Stimulated activated naive B cell treated with anti-CD40 and anti-IgM and Interleukin-4, amounts not matched to agents 10 μg/mL and 1 μg/mL and 100 μg/mL, for 72 hours (primary cell): ENCODE data around the gene DSCAML1.

ENCODE experiments used
- ATAC-seq, 2 donors: fragments of 150-1000 bp; cut with Tn5 transposase; replicated peaks; 2 replicates each; pipeline ENCODE4 v1.10.0; 2021; ENCODE audit warnings: moderate library complexity in 1 of 2
- DNase-seq: peaks from one replicate; pipeline ENCODE4 v3.0.0; 2021
- H3K27ac Mint-ChIP-seq: one replicate; pipeline ENCODE4 v1.8.0; 2022; ENCODE audit warnings: mild to moderate bottlenecking, mixed read lengths
- H3K27me3 Mint-ChIP-seq, 2 donors: one replicate each; pipeline ENCODE4 v1.8.0; 2022; ENCODE audit warnings: mixed read lengths in 2 of 2
- H3K36me3 Mint-ChIP-seq, 2 donors: one replicate each; pipeline ENCODE4 v1.8.0; 2022; ENCODE audit warnings: mixed read lengths in 2 of 2, mild to moderate bottlenecking in 1 of 2
- H3K4me1 Mint-ChIP-seq, 2 donors: one replicate each; pipeline ENCODE4 v1.8.0; 2022; ENCODE audit warnings: mixed read lengths in 2 of 2, mild to moderate bottlenecking in 1 of 2
- H3K4me3 Mint-ChIP-seq, 2 donors: one replicate each; pipeline ENCODE4 v1.8.0; 2022; ENCODE audit warnings: mild to moderate bottlenecking in 2 of 2, mixed read lengths in 2 of 2, moderate library complexity in 1 of 2
- H3K9me3 Mint-ChIP-seq, 2 donors: one replicate each; pipeline ENCODE4 v1.8.0; 2022; ENCODE audit warnings: mixed read lengths in 2 of 2, mild to moderate bottlenecking in 1 of 2

The DSCAML1 gene

GRCh38 chr11:117427356-117427874 lies 369.6 kb downstream of the DSCAML1 start:
- peaks cover 13 to 27% of the 10 kb centered on the region in 2 donors for H3K27me3 Mint-ChIP-seq
- no peak overlapping the region for H3K27ac Mint-ChIP-seq
- DNase-seq (no peak), ATAC-seq (no peak)
- H3K4me3 Mint-ChIP-seq = no peak overlapping the region
- H3K36me3 Mint-ChIP-seq = peaks cover 0 to 3% of the 10 kb centered on the region in 2 donors
- peaks cover 4 to 13% of the 10 kb centered on the region in 2 donors for H3K4me1 Mint-ChIP-seq
- H3K9me3 Mint-ChIP-seq = no peaks in the 10 kb centered on the region

GRCh38 chr11:117426941-117427340 lies 370.1 kb downstream of the DSCAML1 start:
- Mint-ChIP-seq H3K4me3 (no peak overlapping the region), H3K9me3 (no peaks in the 10 kb centered on the region), H3K36me3 (no peaks in the 10 kb centered on the region), H3K27me3 (peaks cover 13 to 27% of the 10 kb centered on the region in 2 donors), H3K4me1 (peaks cover 4 to 13% of the 10 kb centered on the region in 2 donors), H3K27ac (no peak overlapping the region)
- DNase-seq (no peak), ATAC-seq (no peak)

GRCh38 chr11:117426297-117426685 lies 370.7 kb downstream of the DSCAML1 start:
- Mint-ChIP-seq H3K27me3 (peaks cover 13 to 27% of the 10 kb centered on the region in 2 donors), H3K36me3 (no peaks in the 10 kb centered on the region), H3K27ac (no peak overlapping the region), H3K9me3 (no peaks in the 10 kb centered on the region), H3K4me1 (peaks cover 4 to 13% of the 10 kb centered on the region in 2 donors), H3K4me3 (no peak overlapping the region)
- DNase-seq (peak; percentile 50), ATAC-seq (peak; percentile 73 to 75)

GRCh38 chr11:117425679-117426296 lies 371.2 kb downstream of the DSCAML1 start:
- peaks cover 13 to 27% of the 10 kb centered on the region in 2 donors for H3K27me3 Mint-ChIP-seq
- no peak for DNase-seq
- H3K36me3 Mint-ChIP-seq = no peaks in the 10 kb centered on the region
- no peaks in the 10 kb centered on the region for H3K9me3 Mint-ChIP-seq
- ATAC-seq = no peak
- H3K4me1 Mint-ChIP-seq = peaks cover 4 to 13% of the 10 kb centered on the region in 2 donors
- H3K4me3 Mint-ChIP-seq = no peak overlapping the region
- no peak overlapping the region for H3K27ac Mint-ChIP-seq

- Mint-ChIP-seq H3K27ac (peak overlapping the region; percentile 2), H3K27me3 (peaks cover 13 to 27% of the 10 kb centered on the region in 2 donors), H3K36me3 (no peaks in the 10 kb centered on the region), H3K4me1 (peaks cover 4 to 13% of the 10 kb centered on the region in 2 donors), H3K9me3 (no peaks in the 10 kb centered on the region), H3K4me3 (no peak overlapping the region)
- ATAC-seq (no peak), DNase-seq (no peak)
Observed at GRCh38 chr11:117424781-117425180, 372.2 kb downstream of the DSCAML1 start.

GRCh38 chr11:117423046-117423575 lies 373.9 kb downstream of the DSCAML1 start:
- Mint-ChIP-seq H3K36me3 (no peaks in the 10 kb centered on the region), H3K9me3 (no peaks in the 10 kb centered on the region), H3K27me3 (peaks cover 13 to 27% of the 10 kb centered on the region in 2 donors), H3K4me3 (no peak overlapping the region), H3K27ac (no peak overlapping the region), H3K4me1 (peaks cover 4 to 13% of the 10 kb centered on the region in 2 donors)
- ATAC-seq (no peak), DNase-seq (no peak)

GRCh38 chr11:117421476-117421875 lies 375.5 kb downstream of the DSCAML1 start:
- H3K27ac Mint-ChIP-seq = no peak overlapping the region
- H3K4me1 Mint-ChIP-seq = peaks cover 3 to 6% of the 10 kb centered on the region in 2 donors
- ATAC-seq (no peak), DNase-seq (no peak)
- no peaks in the 10 kb centered on the region for H3K9me3 Mint-ChIP-seq
- no peaks in the 10 kb centered on the region for H3K36me3 Mint-ChIP-seq
- no peak overlapping the region for H3K4me3 Mint-ChIP-seq
- H3K27me3 Mint-ChIP-seq = peaks cover 15 to 30% of the 10 kb centered on the region in 2 donors

GRCh38 chr11:117421041-117421440 lies 376.0 kb downstream of the DSCAML1 start:
- no peaks in the 10 kb centered on the region for H3K36me3 Mint-ChIP-seq
- H3K4me1 Mint-ChIP-seq = peaks cover 2 to 3% of the 10 kb centered on the region in 2 donors
- no peak overlapping the region for H3K27ac Mint-ChIP-seq
- H3K4me3 Mint-ChIP-seq = no peak overlapping the region
- H3K9me3 Mint-ChIP-seq = no peaks in the 10 kb centered on the region
- ATAC-seq = no peak
- peaks cover 13 to 26% of the 10 kb centered on the region in 2 donors for H3K27me3 Mint-ChIP-seq
- no peak for DNase-seq

GRCh38 chr11:117420598-117420997 lies 376.4 kb downstream of the DSCAML1 start:
- Mint-ChIP-seq H3K4me3 (no peak overlapping the region), H3K4me1 (peaks cover 0 to 5% of the 10 kb centered on the region in 2 donors), H3K9me3 (no peaks in the 10 kb centered on the region), H3K27ac (no peak overlapping the region), H3K27me3 (peaks cover 9 to 22% of the 10 kb centered on the region in 2 donors), H3K36me3 (no peaks in the 10 kb centered on the region)
- ATAC-seq (no peak), DNase-seq (no peak)

- Mint-ChIP-seq H3K27ac (no peak overlapping the region), H3K36me3 (no peaks in the 10 kb centered on the region), H3K27me3 (peaks cover 8 to 21% of the 10 kb centered on the region in 2 donors), H3K4me3 (no peak overlapping the region), H3K9me3 (no peaks in the 10 kb centered on the region), H3K4me1 (peaks cover 0 to 5% of the 10 kb centered on the region in 2 donors)
- DNase-seq = no peak
- no peak for ATAC-seq
Observed at GRCh38 chr11:117420143-117420485, 376.9 kb downstream of the DSCAML1 start.

- H3K4me3 Mint-ChIP-seq = no peak overlapping the region
- no peaks in the 10 kb centered on the region for H3K36me3 Mint-ChIP-seq
- H3K4me1 Mint-ChIP-seq = peaks cover 0 to 2% of the 10 kb centered on the region in 2 donors
- no peak for ATAC-seq
- DNase-seq = no peak
- H3K27ac Mint-ChIP-seq = no peak overlapping the region
- no peaks in the 10 kb centered on the region for H3K9me3 Mint-ChIP-seq
- peaks cover 8 to 16% of the 10 kb centered on the region in 2 donors for H3K27me3 Mint-ChIP-seq
Observed at GRCh38 chr11:117419482-117420142, 377.4 kb downstream of the DSCAML1 start.

- Mint-ChIP-seq H3K36me3 (peaks cover under 1% of the 10 kb centered on the region in 2 donors), H3K27ac (no peak overlapping the region), H3K27me3 (peaks cover 8 to 11% of the 10 kb centered on the region in 2 donors), H3K4me1 (peaks cover 0 to 2% of the 10 kb centered on the region in 2 donors), H3K9me3 (no peaks in the 10 kb centered on the region), H3K4me3 (no peak overlapping the region)
- no peak for ATAC-seq
- DNase-seq = no peak
Observed at GRCh38 chr11:117418737-117419481, 378.1 kb downstream of the DSCAML1 start.

GRCh38 chr11:117417856-117418255 lies 379.2 kb downstream of the DSCAML1 start:
- Mint-ChIP-seq H3K4me1 (peaks cover 0 to 2% of the 10 kb centered on the region in 2 donors), H3K27ac (no peak overlapping the region), H3K27me3 (peaks cover 8% of the 10 kb centered on the region in 2 donors), H3K36me3 (peaks cover 7 to 8% of the 10 kb centered on the region in 2 donors), H3K4me3 (no peak overlapping the region), H3K9me3 (no peaks in the 10 kb centered on the region)
- DNase-seq = no peak
- no peak for ATAC-seq

GRCh38 chr11:117417342-117417741 lies 379.7 kb downstream of the DSCAML1 start:
- Mint-ChIP-seq H3K4me3 (no peak overlapping the region), H3K4me1 (peaks cover 0 to 2% of the 10 kb centered on the region in 2 donors), H3K36me3 (peaks cover 9 to 12% of the 10 kb centered on the region in 2 donors), H3K9me3 (no peaks in the 10 kb centered on the region), H3K27me3 (peaks cover 8% of the 10 kb centered on the region in 2 donors), H3K27ac (no peak overlapping the region)
- ATAC-seq = no peak
- DNase-seq = no peak
